ENCODE results near the gene LIAS. TPM values are rescaled to one million over a fixed set of nuclear protein-coding genes. Genes with fewer than 3 reads are reported as not detected.
"Not testable (repeated sequence)": the region's sequence is repeated elsewhere in the genome, so short reads cannot be mapped to it uniquely, and the experiment has no call there.

The LIAS gene
- 13.7 TPM for total RNA-seq

DNA sequence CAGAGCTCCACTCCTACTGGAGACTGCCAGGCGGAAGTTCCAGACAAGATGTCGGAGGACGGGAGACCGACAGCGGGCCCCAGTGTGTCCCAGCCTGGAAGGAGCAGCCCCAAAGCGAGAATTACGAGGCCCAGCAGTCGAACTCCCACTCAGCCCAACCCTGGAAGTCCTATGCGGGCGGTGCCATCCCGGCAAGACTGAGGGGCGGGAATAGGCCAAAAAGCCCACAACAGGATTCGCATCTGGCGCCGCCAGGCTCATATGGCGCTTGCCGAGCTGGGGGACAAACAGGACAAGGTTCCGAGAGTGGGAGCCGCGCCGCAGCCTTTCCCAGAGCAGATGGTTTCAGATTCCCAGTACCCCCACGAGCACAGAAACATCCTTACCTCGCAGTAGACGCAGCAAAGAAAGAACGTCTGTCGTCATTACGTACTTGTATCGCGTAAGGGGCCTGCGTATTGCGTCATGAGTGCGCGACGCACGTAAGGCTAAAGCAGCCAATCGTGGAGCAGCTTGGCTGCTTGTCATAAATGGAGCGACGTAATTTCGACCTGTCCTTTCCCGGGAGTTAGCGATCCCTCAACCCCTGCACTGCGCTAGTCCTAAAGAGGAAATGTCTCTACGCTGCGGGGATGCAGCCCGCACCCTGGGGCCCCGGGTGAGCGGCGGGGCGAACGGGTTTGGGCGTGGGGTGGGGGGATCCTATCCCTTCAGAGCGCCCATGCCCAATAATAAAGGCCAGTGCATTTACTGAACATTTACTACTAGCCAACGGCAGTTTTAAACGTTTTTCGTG, at the start of gene LIAS, which contains the start of gene RPL9:
Gene LIAS, plus strand, starts transcription at position 552 of the 796 bp plus-strand sequence. Its CDS starts 62 bp downstream, at position 614.
Gene RPL9, minus strand, starts transcription at position 418 of the 796 bp plus-strand sequence. CDS start 483 bp downstream, outside the sequence.
- ATAC-seq (peak; percentile 89), DNase-seq (ENCODE audit: low spot score) (peak; percentile 97)

DNA sequence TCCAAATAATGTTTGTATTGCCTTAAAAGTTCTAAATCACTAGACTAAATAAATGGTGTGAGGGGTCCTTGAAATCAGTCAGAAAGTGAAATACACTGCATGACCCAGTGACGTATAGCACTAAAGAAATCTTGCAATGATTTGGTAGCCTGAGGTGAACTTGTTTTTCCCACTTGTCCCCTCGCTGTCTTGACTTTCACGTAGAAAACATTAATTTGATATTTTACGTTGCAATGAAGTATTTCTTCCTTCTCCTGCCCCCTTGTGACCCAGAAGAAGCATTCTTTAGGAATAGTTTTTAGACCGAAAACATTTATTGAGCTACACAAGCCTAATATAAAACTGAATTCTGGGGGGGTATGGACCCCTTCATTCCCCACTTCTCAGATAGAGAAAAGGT, 48.4 kb upstream of the LIAS start:
- peak; percentile 8 for ATAC-seq
- no peak for DNase-seq (ENCODE audit: low spot score)

DNA sequence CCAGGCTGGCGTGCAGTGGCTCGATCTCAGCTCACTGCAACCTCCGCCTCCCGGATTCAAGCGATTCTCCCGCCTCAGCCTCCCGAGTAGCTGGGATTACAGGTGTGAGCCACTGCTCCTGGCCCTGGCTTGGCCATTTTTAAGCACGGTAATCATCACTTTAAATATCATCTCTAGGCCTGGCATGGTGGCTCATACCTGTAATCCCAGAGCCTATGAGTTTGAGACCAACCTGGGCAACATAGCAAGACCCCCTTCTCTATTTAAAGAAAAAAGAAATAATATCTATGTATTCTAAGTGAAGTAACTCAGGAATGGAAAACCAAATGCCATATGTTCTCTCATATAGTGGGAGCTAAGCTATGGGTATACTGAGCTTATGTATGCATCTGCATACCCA, 47.3 kb upstream of the LIAS start:
- not testable (repeated sequence) for ATAC-seq; DNase-seq (ENCODE audit: low spot score)

GRCh38 chr4:39415678-39416283, 43.1 kb upstream of the LIAS start:
- DNase-seq (ENCODE audit: low spot score) (no peak), ATAC-seq (no peak)

DNA sequence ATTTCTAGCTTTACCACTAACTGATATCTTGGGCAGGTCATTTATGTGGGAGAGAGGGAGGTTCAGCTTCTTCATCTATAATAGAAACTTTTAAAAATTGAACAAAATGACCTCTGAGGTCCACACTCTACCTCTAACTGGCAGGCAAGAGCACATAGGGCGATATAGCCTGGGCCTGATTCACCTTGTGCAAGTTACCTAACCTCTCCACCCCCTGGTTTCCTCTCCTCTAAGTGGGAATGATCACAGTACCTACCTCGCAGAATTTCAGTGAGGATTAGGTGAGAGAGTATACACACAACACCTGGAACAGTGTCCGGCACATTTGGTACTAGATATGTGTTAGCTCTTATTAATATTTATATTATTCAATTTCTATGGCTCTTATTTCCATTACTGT, 36.6 kb upstream of the LIAS start:
- no peak for DNase-seq (ENCODE audit: low spot score)
- peak; percentile 72 for ATAC-seq

DNA sequence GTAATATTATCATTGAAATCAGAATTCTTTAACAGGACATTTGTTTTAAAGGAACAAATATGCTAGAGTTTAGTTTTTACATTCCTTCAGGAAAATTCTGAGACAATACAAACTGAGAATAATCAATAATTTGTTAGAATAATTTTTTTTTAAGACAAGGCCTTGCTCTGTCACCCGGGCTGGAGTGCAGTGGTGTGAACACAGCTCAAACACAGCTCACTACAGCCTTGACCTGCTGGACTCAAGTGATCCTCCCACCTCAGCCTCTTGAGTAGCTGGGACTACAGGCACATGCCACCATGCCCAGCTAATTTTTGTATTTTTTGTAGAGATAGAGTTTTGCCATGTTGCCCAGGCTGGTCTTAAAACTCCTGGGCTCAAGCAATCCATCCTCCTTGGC, 33.6 kb upstream of the LIAS start:
- peak; percentile 29 for ATAC-seq
- DNase-seq (ENCODE audit: low spot score), result not testable (repeated sequence)

GRCh38 chr4:39426728-39427127, 32.1 kb upstream of the LIAS start:
- ATAC-seq, result no peak

GRCh38 chr4:39427520-39428114, 31.2 kb upstream of the LIAS start:
- DNase-seq (ENCODE audit: low spot score) (no peak), ATAC-seq (peak; percentile 67)

More at GRCh38 chr4:39426728-39427127, 32.1 kb upstream of the LIAS start:
- DNase-seq (ENCODE audit: low spot score), result no peak

DNA sequence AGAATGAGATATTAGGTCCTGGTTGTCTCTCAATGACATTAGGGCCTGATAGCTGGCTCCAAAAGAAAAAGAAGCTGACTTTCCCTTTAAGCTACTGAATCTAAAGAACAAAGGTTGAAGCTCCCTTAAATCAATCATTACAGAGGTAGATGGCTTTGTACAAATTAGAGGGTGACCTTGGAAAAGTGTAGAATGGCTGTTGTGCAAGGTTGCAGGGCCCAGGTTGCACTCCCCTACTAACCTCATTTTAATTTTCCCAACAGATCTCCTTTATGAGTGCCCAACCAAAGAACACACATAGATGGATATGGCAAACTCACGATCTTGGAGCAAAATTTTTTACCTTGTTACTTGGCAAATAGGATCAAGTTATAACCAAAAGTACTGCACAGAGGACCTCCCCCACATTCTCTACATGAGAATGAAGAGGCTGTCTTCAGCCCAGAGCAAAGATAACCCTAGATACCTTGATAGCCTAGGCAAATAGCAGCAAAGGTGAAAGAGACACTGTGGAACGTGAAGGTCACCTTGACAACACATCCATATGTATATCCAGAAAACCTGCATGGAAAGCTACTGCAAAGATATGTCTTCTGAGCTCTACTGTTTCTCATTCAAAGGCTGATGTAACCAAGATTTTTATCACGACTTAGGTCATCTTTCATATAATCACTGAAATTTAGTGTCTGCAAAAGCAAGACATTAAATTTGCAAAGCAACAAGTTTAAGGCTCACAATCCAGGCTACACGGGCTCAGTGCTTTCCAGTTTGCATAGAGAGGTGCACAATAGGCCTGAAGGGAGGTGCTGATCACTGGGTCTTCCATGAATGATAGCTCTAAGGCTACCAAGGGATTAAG, 29.2 kb upstream of the LIAS start:
- DNase-seq (ENCODE audit: low spot score) (no peak), ATAC-seq (peak; percentile 55)

- peak; percentile 64 for ATAC-seq
Observed at GRCh38 chr4:39433878-39434492, 24.9 kb upstream of the LIAS start.

GRCh38 chr4:39435659-39436563, 22.9 kb upstream of the LIAS start:
- ATAC-seq, result peak; percentile 62

More at GRCh38 chr4:39433878-39434492, 24.9 kb upstream of the LIAS start:
- DNase-seq (ENCODE audit: low spot score), result peak; percentile 76

DNA sequence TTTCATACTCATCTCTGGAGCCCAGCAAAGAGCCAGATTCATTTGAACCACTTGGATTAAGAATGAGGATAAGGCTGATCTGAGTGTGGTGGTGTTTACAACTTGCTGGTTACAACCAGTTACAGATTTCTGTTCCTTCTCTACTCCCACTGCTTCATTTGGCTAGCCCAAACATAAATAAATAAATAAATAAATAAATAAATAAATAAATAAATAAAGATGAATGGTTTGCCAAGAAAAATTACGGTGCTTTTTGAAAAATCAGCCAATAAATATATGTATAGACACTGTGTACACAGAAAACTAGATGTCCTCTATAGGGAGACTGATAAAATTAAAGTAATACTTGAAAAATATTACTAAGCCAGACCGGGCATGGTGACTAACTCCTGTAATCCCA, 17.3 kb upstream of the LIAS start:
- DNase-seq (ENCODE audit: low spot score), result no peak
- no peak for ATAC-seq

More at GRCh38 chr4:39435659-39436563, 22.9 kb upstream of the LIAS start:
- no peak for DNase-seq (ENCODE audit: low spot score)

DNA sequence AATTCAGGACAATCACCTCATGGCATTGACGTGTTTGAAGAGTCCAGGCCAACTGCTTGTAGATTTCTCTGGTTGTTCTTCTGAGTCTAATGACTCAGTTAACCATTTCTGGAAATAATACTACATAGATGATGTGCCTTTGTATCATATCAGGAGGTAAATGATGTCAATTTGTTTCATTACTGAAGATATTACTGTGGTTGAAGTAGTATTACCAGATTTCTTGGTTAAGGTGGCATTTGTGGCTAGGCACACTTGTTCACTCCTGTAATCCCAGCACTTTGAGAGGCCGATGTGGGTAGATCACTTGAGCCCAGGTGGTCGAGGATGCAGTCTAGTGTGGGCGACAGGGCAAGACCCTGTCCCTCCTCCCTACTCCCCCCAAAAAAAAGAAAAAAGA, 15.9 kb upstream of the LIAS start:
- DNase-seq (ENCODE audit: low spot score), result no peak
- no peak for ATAC-seq

DNA sequence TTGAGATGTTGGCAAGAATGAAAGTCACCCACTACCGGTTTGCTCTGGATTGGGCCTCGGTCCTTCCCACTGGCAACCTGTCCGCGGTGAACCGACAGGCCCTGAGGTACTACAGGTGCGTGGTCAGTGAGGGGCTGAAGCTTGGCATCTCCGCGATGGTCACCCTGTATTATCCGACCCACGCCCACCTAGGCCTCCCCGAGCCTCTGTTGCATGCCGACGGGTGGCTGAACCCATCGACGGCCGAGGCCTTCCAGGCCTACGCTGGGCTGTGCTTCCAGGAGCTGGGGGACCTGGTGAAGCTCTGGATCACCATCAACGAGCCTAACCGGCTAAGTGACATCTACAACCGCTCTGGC, 12.4 kb upstream of the LIAS start:
- ATAC-seq (no peak), DNase-seq (ENCODE audit: low spot score) (no peak)

DNA sequence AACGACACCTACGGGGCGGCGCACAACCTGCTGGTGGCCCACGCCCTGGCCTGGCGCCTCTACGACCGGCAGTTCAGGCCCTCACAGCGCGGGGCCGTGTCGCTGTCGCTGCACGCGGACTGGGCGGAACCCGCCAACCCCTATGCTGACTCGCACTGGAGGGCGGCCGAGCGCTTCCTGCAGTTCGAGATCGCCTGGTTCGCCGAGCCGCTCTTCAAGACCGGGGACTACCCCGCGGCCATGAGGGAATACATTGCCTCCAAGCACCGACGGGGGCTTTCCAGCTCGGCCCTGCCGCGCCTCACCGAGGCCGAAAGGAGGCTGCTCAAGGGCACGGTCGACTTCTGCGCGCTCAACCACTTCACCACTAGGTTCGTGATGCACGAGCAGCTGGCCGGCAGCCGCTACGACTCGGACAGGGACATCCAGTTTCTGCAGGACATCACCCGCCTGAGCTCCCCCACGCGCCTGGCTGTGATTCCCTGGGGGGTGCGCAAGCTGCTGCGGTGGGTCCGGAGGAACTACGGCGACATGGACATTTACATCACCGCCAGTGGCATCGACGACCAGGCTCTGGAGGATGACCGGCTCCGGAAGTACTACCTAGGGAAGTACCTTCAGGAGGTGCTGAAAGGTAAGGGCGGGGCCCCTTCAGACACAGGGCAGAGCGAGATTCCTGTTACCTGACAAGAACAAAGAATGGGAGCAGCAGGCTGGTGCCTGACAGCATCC, 11.8 kb upstream of the LIAS start:
- ATAC-seq (peak; percentile 40), DNase-seq (ENCODE audit: low spot score) (no peak)

- ATAC-seq, result peak; percentile 65
Observed at GRCh38 chr4:39450618-39451017, 8.2 kb upstream of the LIAS start.

GRCh38 chr4:39451423-39452023, 7.3 kb upstream of the LIAS start:
- DNase-seq (ENCODE audit: low spot score) (no peak), ATAC-seq (no peak)

More at GRCh38 chr4:39450618-39451017, 8.2 kb upstream of the LIAS start:
- no peak for DNase-seq (ENCODE audit: low spot score)
